ENCODE data around the gene TMEM158.

TMEM158 gene

GRCh38 chr3:45180899-45181298 lies 45.2 kb downstream of the TMEM158 start:
- Histone ChIP-seq H3K9me3 (ENCODE audit: control insufficient read depth in 1 of 2, low read length in 2 of 2) (no peaks in the 10 kb centered on the region), H3K36me3 (ENCODE audit: control insufficient read depth in 1 of 2, insufficient read depth in 2 of 2, low read length in 2 of 2) (no peaks in the 10 kb centered on the region), H3K27ac (ENCODE audit: low read length) (no peak overlapping the region), H3K27me3 (ENCODE audit: low read depth, low read length) (no peaks in the 10 kb centered on the region), H3K4me3 (ENCODE audit: low read depth in 1 of 2, low read length in 2 of 2) (no peak overlapping the region), H3K4me1 (ENCODE audit: control insufficient read depth in 1 of 2, insufficient read depth in 2 of 2, low read length in 2 of 2) (peaks cover 0 to 5% of the 10 kb centered on the region in 2 donors)

- no peak overlapping the region for H3K27ac ChIP-seq (ENCODE audit: low read length)
- H3K9me3 ChIP-seq (ENCODE audit: control insufficient read depth in 1 of 2, low read length in 2 of 2), result no peaks in the 10 kb centered on the region
- no peak overlapping the region for H3K4me3 ChIP-seq (ENCODE audit: low read depth in 1 of 2, low read length in 2 of 2)
- H3K4me1 ChIP-seq (ENCODE audit: control insufficient read depth in 1 of 2, insufficient read depth in 2 of 2, low read length in 2 of 2), result peaks cover 0 to 5% of the 10 kb centered on the region in 2 donors
- no peaks in the 10 kb centered on the region for H3K27me3 ChIP-seq (ENCODE audit: low read depth, low read length)
- H3K36me3 ChIP-seq (ENCODE audit: control insufficient read depth in 1 of 2, insufficient read depth in 2 of 2, low read length in 2 of 2), result no peaks in the 10 kb centered on the region
Measured at GRCh38 chr3:45180051-45180450, 46.0 kb downstream of the TMEM158 start.

- H3K4me1 ChIP-seq (ENCODE audit: control insufficient read depth in 1 of 2, insufficient read depth in 2 of 2, low read length in 2 of 2), result peaks cover 0 to 5% of the 10 kb centered on the region in 2 donors
- no peaks in the 10 kb centered on the region for H3K27me3 ChIP-seq (ENCODE audit: low read depth, low read length)
- H3K9me3 ChIP-seq (ENCODE audit: control insufficient read depth in 1 of 2, low read length in 2 of 2), result no peaks in the 10 kb centered on the region
- H3K27ac ChIP-seq (ENCODE audit: low read length), result no peak overlapping the region
- H3K4me3 ChIP-seq (ENCODE audit: low read depth in 1 of 2, low read length in 2 of 2), result no peak overlapping the region
- no peaks in the 10 kb centered on the region for H3K36me3 ChIP-seq (ENCODE audit: control insufficient read depth in 1 of 2, insufficient read depth in 2 of 2, low read length in 2 of 2)
Measured at GRCh38 chr3:45179163-45179562, 46.9 kb downstream of the TMEM158 start.

DNA sequence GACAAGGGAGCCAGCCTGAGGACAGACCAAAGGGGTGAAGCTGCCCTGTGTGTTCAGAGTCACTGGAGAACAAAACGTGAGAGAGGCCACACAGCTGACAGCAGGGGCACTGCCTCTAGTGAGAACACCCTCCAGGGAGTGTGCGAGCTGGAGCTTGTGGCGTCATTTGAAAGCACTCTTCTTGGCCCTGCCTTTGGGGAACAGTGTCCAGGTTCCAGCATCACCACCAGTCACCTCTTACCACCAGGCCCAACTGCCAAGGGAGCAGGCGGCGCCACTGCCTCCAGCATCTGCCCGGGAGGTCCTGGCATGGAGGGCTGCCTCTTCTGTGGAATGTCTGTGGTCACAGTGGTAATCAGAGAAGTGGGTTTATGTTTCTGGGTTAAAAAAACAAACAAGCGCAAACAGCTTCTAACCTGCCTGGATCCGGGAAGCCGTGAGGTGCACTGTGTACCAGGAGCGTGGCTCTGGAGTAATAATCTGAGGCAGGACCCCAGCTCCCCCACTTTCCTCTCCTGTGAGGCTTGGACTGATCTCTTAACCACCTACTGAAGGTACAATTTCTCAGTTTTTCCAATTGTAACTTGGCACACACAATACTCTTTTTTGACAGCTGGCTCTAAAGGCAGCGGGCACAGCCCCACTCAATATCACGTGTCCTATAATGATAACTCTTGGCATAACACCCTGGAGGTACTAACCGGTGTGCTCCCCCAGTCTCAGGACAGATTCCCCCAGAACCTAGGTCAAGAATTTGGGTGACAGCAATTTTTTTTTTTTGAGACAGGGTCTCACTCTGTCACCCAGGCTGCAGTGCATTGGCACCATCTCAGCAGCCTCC lies 47.7 kb downstream of the TMEM158 start:
- Histone ChIP-seq H3K36me3 (ENCODE audit: control insufficient read depth in 1 of 2, insufficient read depth in 2 of 2, low read length in 2 of 2) (no peaks in the 10 kb centered on the region), H3K27me3 (ENCODE audit: low read depth, low read length) (no peaks in the 10 kb centered on the region), H3K9me3 (ENCODE audit: control insufficient read depth in 1 of 2, low read length in 2 of 2) (no peaks in the 10 kb centered on the region), H3K4me1 (ENCODE audit: control insufficient read depth in 1 of 2, insufficient read depth in 2 of 2, low read length in 2 of 2) (peaks cover 0 to under 1% of the 10 kb centered on the region in 2 donors), H3K27ac (ENCODE audit: low read length) (no peak overlapping the region), H3K4me3 (ENCODE audit: low read depth in 1 of 2, low read length in 2 of 2) (no peak overlapping the region)

DNA sequence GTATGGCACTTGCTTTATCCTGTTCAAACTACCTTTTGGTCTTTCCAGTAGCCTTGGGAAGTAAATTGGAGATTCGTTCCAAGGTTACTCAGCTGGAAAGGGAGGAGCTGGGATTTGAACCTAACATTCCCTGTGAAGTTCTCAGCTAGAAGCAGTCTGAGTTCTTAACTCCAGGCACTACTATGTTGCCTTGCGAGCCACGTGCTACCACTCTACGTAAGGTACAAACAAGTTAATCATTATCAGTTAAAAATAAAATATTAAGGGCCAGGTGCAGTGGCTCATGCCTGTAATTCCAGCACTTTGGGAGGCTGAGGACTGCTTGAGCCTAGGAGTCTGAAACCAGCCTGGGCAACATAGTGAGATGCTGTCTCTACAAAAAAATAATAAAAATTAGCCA lies 49.2 kb downstream of the TMEM158 start:
- Histone ChIP-seq H3K4me3 (ENCODE audit: low read depth in 1 of 2, low read length in 2 of 2) (no peak overlapping the region), H3K27ac (ENCODE audit: low read length) (no peak overlapping the region), H3K9me3 (ENCODE audit: control insufficient read depth in 1 of 2, low read length in 2 of 2) (no peaks in the 10 kb centered on the region), H3K4me1 (ENCODE audit: control insufficient read depth in 1 of 2, insufficient read depth in 2 of 2, low read length in 2 of 2) (no peaks in the 10 kb centered on the region), H3K27me3 (ENCODE audit: low read depth, low read length) (no peaks in the 10 kb centered on the region), H3K36me3 (ENCODE audit: control insufficient read depth in 1 of 2, insufficient read depth in 2 of 2, low read length in 2 of 2) (no peaks in the 10 kb centered on the region)
